RPMI7951 (cell line): ENCODE measurements around the gene PYDC2. TPM values are rescaled to one million over a fixed set of nuclear protein-coding genes. Genes with fewer than 3 reads are reported as not detected.
"Not testable (repeated sequence)": the region's sequence is repeated elsewhere in the genome, so short reads cannot be mapped to it uniquely, and the experiment has no call there.

Experiments
- DNase-seq: peaks from one replicate; pipeline ENCODE4 v3.0.0-alpha.2; 2012; ENCODE audit warnings: low read depth
- total RNA-seq: library from RNA; depleted of rRNA; stranded (reverse); fragments of >200 nt; shearing (Covaris generic); gene quantifications from 2 replicates; pipeline ENCODE4 v1.2.3, GENCODE V29; 2014; rRNA removed

Gene PYDC2
- total RNA-seq, 1 experiment from 2014 or later: not detected

DNA sequence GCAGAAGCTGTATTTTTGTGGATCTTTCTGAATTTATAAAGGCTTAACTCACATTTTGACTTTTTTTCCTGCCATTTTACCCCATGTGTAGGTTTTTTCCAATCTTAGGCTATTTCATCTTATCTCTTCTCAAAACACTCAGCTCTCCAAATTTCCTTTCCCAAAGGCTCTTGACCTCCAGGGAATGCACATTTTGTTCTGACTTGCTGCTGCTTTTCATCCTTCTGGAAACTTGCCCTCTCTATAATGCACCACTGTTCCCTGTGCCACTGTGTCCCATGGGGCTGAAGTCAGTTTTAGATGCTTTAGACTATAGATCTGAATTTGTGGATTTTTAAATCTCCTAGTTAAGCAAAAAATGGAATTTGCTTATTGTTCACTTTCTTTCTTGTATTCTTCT lies 9.1 kb downstream of the PYDC2 start:
- no peak for DNase-seq

- no peak for DNase-seq
These were observed 9.6 kb downstream of the PYDC2 start for GRCh38 chr3:191470545-191470944.

DNA sequence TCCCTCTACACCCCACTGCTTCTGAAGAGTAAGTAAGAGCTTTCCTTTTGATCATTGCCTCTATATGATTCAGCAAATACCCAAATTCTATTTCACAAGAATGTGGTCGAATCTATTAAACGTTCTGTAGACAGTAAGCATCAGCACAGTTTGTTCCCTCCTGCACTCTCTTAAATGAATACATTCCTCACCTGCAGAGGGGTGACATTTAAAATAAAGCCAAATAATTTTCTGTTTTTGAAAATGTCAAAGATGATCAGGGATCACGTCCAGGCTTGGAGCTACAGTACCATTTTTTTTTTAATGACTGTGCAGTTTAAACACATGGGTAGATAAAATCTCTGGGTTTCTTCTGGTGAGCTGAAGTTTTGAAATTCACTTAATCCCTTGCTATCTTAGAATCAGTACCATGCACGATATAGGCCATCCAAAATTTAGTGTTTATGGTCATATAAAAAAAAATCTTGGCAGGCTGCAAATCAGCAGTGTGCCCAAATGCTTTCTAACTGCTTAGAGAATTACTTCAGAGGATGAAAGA lies 12.8 kb downstream of the PYDC2 start:
- DNase-seq: peak; percentile 15

DNA sequence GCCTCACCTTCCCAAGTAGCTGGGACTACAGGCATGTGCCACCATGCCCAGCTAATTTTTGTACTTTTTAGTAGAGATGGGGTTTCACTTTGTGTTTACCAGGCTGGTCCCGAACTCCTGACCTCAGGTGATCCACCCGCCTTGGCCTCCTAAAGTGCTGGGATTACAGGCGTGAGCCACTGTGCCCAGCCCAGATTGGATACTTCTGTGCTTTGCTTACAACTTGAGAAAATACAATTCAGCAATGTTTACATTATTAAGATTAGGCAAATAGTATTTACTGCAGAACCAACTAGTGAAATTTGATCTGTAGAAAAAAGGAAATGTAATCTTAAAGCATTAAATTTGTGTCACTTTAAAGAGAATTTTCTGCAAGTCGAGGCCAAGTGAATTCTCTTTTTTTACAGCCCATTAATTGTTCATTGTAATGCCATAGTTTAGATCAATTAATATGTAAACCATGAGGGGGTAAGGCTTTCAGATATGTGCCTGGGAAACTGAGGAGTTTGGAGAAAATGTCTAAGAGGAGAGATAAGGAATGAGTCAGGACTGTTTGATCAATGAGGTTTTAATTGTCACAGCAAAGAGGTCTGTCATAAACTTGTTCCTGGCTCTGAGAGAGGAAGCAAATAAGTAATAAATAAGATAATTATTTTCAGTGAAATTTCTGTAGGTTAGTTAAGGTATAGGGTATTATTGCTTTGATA lies 15.3 kb downstream of the PYDC2 start:
- DNase-seq: peak; percentile 19

- DNase-seq: not testable (repeated sequence)
These were observed 23.0 kb downstream of the PYDC2 start for GRCh38 chr3:191483994-191484393.

DNA sequence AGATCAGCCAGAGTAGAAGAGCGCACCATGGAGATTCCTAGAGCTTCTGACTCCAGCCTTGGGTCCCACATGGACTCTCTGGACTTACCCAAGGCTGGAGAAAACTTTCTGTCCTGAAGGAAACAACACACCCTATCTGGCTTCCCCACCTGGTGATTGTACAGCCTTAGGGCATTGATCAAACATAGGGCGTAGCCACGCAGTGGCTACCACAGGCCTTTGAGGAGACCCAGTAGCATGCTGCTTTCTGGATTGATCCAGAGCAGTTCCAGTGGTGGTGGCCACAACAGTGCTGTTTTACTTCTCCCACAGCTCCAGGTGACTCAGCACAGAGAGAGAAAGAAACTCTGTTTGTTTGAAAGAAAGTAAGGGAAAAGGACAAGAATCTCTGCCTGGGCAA lies 23.5 kb downstream of the PYDC2 start:
- DNase-seq: peak; percentile 57

- peak; percentile 69 for DNase-seq
These were observed 31.6 kb downstream of the PYDC2 start for GRCh38 chr3:191492601-191493000.

DNA sequence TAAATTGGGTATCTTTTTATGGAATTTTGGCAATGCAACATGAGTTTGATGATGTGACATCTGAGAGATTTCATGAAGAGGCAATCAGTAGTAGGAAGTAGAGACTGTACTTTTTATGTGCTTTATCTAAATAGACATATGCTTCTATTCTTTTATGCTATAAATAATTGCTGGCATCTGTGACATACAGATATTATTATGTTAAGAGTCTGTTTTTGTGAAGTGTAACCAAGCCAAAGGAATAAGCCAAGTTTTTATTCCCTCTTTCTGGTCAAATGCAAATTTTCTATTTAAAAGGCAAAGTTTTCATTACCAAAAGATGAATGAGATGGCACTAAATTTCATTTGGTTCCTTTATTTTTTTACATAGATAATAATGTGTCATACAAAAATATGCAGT lies 32.4 kb downstream of the PYDC2 start:
- DNase-seq: no peak

- DNase-seq: peak; percentile 88
These were observed 38.5 kb downstream of the PYDC2 start for GRCh38 chr3:191499307-191500080.

DNA sequence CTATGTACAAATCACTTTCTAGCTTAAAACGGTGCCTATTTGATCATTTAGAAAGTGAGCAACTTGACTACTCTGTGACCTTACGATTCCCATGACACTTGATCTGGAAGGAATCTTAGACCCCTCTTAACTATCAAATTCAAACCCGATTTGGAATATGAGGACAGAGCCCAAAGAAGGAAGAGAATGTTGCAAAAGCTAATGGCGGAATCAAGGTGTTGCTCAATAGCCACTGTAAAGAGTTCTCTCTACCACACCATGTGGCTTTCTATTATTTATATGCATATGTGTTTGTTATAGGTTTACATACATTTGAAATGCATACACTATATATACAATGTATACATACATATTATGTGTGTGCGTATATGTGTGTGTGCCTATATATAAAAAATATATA lies 39.9 kb downstream of the PYDC2 start:
- DNase-seq: no peak

DNA sequence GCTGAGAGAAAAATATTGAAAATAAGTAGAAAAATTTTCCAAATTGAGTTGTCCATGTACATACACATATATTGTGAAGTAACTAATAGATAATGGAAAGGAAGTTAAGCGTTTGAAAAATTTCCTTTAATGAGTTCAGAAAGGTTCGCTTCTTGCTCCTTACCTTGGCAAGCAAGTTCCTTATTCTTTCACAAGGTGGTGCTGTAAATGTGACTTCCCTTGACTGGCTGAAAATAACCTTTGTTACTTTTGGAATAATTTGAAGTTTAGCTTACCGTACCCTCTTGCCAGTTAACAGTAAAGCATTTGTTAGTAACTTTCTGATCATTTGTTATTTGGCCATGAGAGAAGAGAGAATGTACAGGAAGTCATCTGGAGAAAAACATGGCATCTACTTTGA lies 41.6 kb downstream of the PYDC2 start:
- peak; percentile 12 for DNase-seq

- DNase-seq: no peak
These were observed 48.1 kb downstream of the PYDC2 start for GRCh38 chr3:191509078-191509477.

Other genes starting within 250 kb of the PYDC2 start
- 85.1 and 92.8 TPM in 2 replicates for gene CCDC50, start 131.8 kb upstream of the PYDC2 start, total RNA-seq
- gene UTS2B, start 130.6 kb upstream of the PYDC2 start, total RNA-seq: 0.59 TPM in 1 of 2 replicates, not detected in the other